Ascending aorta (tissue), 2 donors: ENCODE measurements around the gene LRRC25. TPM values are rescaled to one million over a fixed set of nuclear protein-coding genes. Genes with fewer than 3 reads are reported as not detected.

Experiments
- DNase-seq, 2 donors: peaks; one replicate each; pipeline ENCODE4 v3.0.0-alpha.2; 2019; ENCODE audit warnings: low spot score in 2 of 2
- H3K27ac ChIP-seq, 2 donors: fragments of 200-600 bp; sonication (generic); one replicate each; pipeline ENCODE4 v1.5.1; 2016 to 2017; ENCODE audit warnings: mild to moderate bottlenecking in 1 of 2
- H3K27me3 ChIP-seq: fragments of 200-600 bp; sonication (generic); one replicate; pipeline ENCODE4 v1.5.1; 2017
- H3K36me3 ChIP-seq, 2 donors: fragments of 200-600 bp; sonication (generic); one replicate each; pipeline ENCODE4 v1.5.1; 2016
- H3K4me1 ChIP-seq, 2 donors: fragments of 200-600 bp; sonication (generic); one replicate each; pipeline ENCODE4 v1.5.1; 2016 to 2017; ENCODE audit warnings: mild to moderate bottlenecking in 1 of 2
- H3K4me3 ChIP-seq, 2 donors: fragments of 200-600 bp; sonication (generic); one replicate each; pipeline ENCODE4 v1.5.1; 2016 to 2017; ENCODE audit warnings: mild to moderate bottlenecking in 1 of 2
- H3K9me3 ChIP-seq, 2 donors: fragments of 200-600 bp; sonication (generic); one replicate each; pipeline ENCODE4 v1.5.1; 2016
- intact Hi-C: fragments of 100-400 bp; cut with DNase I; formaldehyde crosslinking; loops from one replicate; pipeline ENCODE4 v1.15.1; 2023
- total RNA-seq: library from RNA; depleted of rRNA; stranded (reverse); fragments of >200 nt; gene quantifications from one replicate; pipeline ENCODE4 v1.1.0, GENCODE V29; 2016
- TF ChIP-seq, protein P1 (sequence below), 3 experiments: fragments of 200-600 bp in 2 of 3; fragments of 450-650 bp in 1 of 3; sonication (generic) in 2 of 3; IDR thresholded peaks; one replicate each; pipeline ENCODE4 v1.5.1; 2016 to 2019; ENCODE audit warnings: antibody characterized with exemption in 3 of 3, mild to moderate bottlenecking in 1 of 3, moderate library complexity in 1 of 3

LRRC25 gene
- total RNA-seq, 1 donor from 2014 or later: 6.9 TPM

GRCh38 chr19:18344582-18344950 lies 52.9 kb downstream of the LRRC25 start:
- no peaks in the 10 kb centered on the region for H3K9me3 ChIP-seq
- DNase-seq: no peak
- H3K4me3 ChIP-seq: no peak overlapping the region
- H3K27me3 ChIP-seq: no peaks in the 10 kb centered on the region
- intact Hi-C loops: no loop called here
- TF ChIP-seq, protein P1, sequence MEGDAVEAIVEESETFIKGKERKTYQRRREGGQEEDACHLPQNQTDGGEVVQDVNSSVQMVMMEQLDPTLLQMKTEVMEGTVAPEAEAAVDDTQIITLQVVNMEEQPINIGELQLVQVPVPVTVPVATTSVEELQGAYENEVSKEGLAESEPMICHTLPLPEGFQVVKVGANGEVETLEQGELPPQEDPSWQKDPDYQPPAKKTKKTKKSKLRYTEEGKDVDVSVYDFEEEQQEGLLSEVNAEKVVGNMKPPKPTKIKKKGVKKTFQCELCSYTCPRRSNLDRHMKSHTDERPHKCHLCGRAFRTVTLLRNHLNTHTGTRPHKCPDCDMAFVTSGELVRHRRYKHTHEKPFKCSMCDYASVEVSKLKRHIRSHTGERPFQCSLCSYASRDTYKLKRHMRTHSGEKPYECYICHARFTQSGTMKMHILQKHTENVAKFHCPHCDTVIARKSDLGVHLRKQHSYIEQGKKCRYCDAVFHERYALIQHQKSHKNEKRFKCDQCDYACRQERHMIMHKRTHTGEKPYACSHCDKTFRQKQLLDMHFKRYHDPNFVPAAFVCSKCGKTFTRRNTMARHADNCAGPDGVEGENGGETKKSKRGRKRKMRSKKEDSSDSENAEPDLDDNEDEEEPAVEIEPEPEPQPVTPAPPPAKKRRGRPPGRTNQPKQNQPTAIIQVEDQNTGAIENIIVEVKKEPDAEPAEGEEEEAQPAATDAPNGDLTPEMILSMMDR (IDR thresholded peaks at IDR 0.05): no peak
- H3K36me3 ChIP-seq: no peaks in the 10 kb centered on the region
- peaks cover 6 to 12% of the 10 kb centered on the region in 2 donors for H3K4me1 ChIP-seq
- H3K27ac ChIP-seq: no peak overlapping the region

DNA sequence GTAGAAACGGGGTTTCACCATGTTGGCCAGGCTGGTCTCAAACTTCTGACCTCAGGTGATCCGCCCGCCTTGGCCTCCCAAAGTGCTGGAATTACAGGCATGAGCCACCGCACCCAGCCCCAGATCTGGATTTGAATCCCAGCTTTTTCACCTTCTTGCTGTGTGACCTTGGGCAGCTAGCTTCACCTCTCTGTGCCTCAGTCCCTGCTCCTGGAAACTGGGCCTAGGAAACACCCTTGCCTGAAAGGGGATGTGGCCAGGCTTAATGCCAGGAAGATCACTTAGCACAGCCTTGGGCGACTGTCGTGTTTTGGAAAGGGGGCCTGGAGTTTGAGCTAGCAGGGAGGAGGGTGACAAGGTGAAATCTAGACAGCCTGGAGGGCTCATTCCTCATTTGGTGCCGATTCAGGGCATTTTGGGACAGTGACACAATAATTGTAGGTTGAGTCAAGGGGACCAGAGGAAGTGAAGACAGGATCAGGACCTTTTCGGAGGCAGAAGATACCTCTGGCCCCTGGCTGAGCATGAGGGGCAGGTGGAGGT lies 55.3 kb downstream of the LRRC25 start:
- Histone ChIP-seq H3K27me3 (no peaks in the 10 kb centered on the region), H3K36me3 (no peaks in the 10 kb centered on the region), H3K4me1 (peaks cover 6 to 12% of the 10 kb centered on the region in 2 donors), H3K4me3 (no peak overlapping the region), H3K9me3 (no peaks in the 10 kb centered on the region), H3K27ac (peak overlapping the region in 1 of 2 donors; percentile 96)
- TF ChIP-seq, protein P1 (IDR thresholded peaks at IDR 0.05): no peak
- intact Hi-C loops: no loop called here
- no peak for DNase-seq

Other genes with a start within 250 kb of the LRRC25 start
- 43.1 TPM for gene PIK3R2, start 244.5 kb downstream of the LRRC25 start, total RNA-seq
- 35.1 TPM for gene IFI30, start 223.8 kb downstream of the LRRC25 start, total RNA-seq
- 9.5 TPM for gene MPV17L2, start 204.4 kb downstream of the LRRC25 start, total RNA-seq
- gene RAB3A, start 193.6 kb downstream of the LRRC25 start, total RNA-seq: 12.3 TPM
- not detected for gene PDE4C, start 171.2 kb downstream of the LRRC25 start, total RNA-seq
- gene IQCN, start 123.2 kb downstream of the LRRC25 start, total RNA-seq: 51.2 TPM
- 3,570 TPM for gene JUND, start 116.0 kb downstream of the LRRC25 start, total RNA-seq
- gene LSM4, start 74.5 kb downstream of the LRRC25 start, total RNA-seq: 62.5 TPM
- 14.8 TPM for gene PGPEP1, start 57.0 kb downstream of the LRRC25 start, total RNA-seq
- 8.5 TPM for gene GDF15, start 11.5 kb downstream of the LRRC25 start, total RNA-seq
- 233 TPM for gene SSBP4, start 21.8 kb upstream of the LRRC25 start, total RNA-seq
- gene ISYNA1, start 40.5 kb upstream of the LRRC25 start, total RNA-seq: 93.1 TPM
- gene ELL, start 124.4 kb upstream of the LRRC25 start, total RNA-seq: 30.5 TPM
- 395 TPM for gene FKBP8, start 146.0 kb upstream of the LRRC25 start, total RNA-seq
- gene KXD1, start 160.2 kb upstream of the LRRC25 start, total RNA-seq: 178 TPM
- gene UBA52, start 174.2 kb upstream of the LRRC25 start, total RNA-seq: 554 TPM
- 173 TPM for gene REX1BD, start 191.2 kb upstream of the LRRC25 start, total RNA-seq
- gene CRLF1, start 209.2 kb upstream of the LRRC25 start, total RNA-seq: 638 TPM
- not detected for gene TMEM59L, start 215.2 kb upstream of the LRRC25 start, total RNA-seq
- gene KLHL26, start 239.4 kb upstream of the LRRC25 start, total RNA-seq: 52.8 TPM